ENCODE data around the gene DNAL1. TPM values are rescaled to one million over a fixed set of nuclear protein-coding genes. Genes with fewer than 3 reads are reported as not detected.

The DNAL1 gene
- total and polyA plus RNA-seq, 7 experiments from 2014 or later, result 3.6 to 8.4 (median 5.3) TPM

DNA sequence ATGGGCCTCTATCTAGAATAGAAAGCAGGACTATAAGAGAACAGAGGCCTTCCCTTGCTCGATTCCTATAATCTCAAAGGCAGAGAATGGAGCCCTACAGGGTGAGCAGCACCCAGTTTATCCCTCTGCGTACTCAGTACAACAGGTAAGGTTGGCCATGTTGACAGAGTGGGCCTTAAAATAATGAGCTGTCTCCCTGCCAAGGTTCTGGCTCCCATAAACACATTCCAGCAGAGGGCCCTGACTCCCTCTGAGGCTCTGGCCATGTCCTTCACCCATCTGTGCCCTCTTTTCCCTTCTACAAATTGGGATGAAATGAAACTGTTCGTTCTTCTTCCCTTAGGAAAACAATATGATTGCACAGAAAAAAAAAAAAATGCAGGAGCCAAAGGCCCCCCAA, 86.3 kb downstream of the DNAL1 start:
- POLR2A ChIA-PET, result interaction anchor here (0.6 to 4.7 kb wide), 3 partner anchors 10 to 28 kb away, joined by 4 to 31 read pairs (median 12); a partner anchor contains a TSS
- H3K27ac ChIP-seq (ENCODE audit: low read depth, low read length), result no peak overlapping the region

DNA sequence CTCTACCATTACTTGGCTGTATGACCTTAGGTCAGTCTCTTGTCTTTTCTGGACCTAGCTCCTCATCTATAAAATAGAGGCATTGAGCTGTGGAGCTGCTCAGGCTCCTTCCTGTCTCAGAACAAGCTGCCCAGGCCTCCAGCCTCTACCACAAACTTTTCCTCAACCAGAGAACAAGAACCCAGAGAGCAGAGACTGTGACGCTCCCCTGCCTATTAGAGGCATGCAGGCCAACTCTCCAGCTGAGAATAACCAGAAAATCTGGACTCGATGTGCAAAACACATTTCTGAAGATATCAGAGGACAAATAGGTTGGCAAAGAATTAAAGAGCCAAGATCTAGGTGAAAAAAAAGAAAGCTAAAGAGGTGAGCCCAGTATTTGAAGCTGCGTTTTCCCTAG, 87.2 kb downstream of the DNAL1 start:
- ATAC-seq, result no peak

More for the DNA sequence above, 86.3 kb downstream of the DNAL1 start:
- H3K9me3 ChIP-seq (ENCODE audit: control insufficient read depth in 2 of 3, low read length in 3 of 3), result no peaks in the 10 kb centered on the region
- Mint-ChIP-seq H3K4me3 (no peak overlapping the region), H3K4me1 (peaks cover 5 to 47% (median 18%) of the 10 kb centered on the region in 7 donors), H3K9me3 (no peaks in the 10 kb centered on the region), H3K27me3 (no peaks in the 10 kb centered on the region), H3K36me3 (peaks cover 0 to 25% (median 10%) of the 10 kb centered on the region in 5 donors), H3K27ac (peak overlapping the region in 2 of 9 donors; percentile 14 to 68)
- ATAC-seq (no peak), DNase-seq (no peak)
- peaks cover 0 to 12% of the 10 kb centered on the region in 2 donors for H3K4me1 ChIP-seq (ENCODE audit: control insufficient read depth in 2 of 2, insufficient read depth in 2 of 2, low read length in 2 of 2)
- H3K36me3 ChIP-seq (ENCODE audit: control insufficient read depth in 2 of 3, insufficient read depth in 3 of 3, low read length in 3 of 3), result peaks cover 11 to 69% (median 24%) of the 10 kb centered on the region in 3 experiments
- intact Hi-C loops (cut with micrococcal nuclease), result no loop called here
- H3K27me3 ChIP-seq (ENCODE audit: control insufficient read depth in 2 of 2, insufficient read depth in 2 of 2, low read length in 2 of 2), result no peaks in the 10 kb centered on the region
- no peak overlapping the region for H3K4me3 ChIP-seq (ENCODE audit: low read length)
- CTCF ChIA-PET, result interaction anchor here (0.6 to 7.6 kb wide), 7 partner anchors 12 to 159 kb away, joined by 3 to 100 read pairs (median 7); a partner anchor contains a TSS

DNA sequence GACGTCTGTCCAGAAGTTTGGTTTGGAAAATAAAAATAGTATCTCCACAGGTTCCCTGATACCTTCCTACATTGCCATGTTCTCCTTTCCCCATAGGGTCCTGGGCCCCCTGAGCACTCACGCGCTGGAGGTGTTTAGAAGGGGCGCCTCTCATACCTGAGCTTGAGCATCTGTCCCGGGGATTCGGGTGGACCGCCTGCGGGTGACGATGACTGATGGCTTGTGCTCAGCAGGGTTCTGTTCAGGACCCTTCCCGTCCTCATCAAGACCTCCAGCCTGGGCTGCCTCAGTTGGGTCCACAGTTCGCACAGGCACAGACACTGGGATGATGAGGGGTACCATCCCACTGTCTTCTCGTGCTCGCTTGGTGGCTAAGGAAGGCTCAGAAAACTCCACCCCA, 92.1 kb downstream of the DNAL1 start:
- H3K9me3 Mint-ChIP-seq, result no peaks in the 10 kb centered on the region
- Histone ChIP-seq H3K4me3 (ENCODE audit: low read length) (no peak overlapping the region), H3K4me1 (ENCODE audit: control insufficient read depth in 2 of 2, insufficient read depth in 2 of 2, low read length in 2 of 2) (peaks cover 20 to 23% of the 10 kb centered on the region in 2 donors), H3K27me3 (ENCODE audit: control insufficient read depth in 2 of 2, insufficient read depth in 2 of 2, low read length in 2 of 2) (no peaks in the 10 kb centered on the region), H3K36me3 (ENCODE audit: control insufficient read depth in 2 of 3, insufficient read depth in 3 of 3, low read length in 3 of 3) (peaks cover 7 to 62% (median 10%) of the 10 kb centered on the region in 3 experiments), H3K9me3 (ENCODE audit: control insufficient read depth in 2 of 3, low read length in 3 of 3) (no peaks in the 10 kb centered on the region), H3K27ac (ENCODE audit: low read depth, low read length) (peak overlapping the region; percentile 24)
- ATAC-seq, result no peak
- CTCF ChIA-PET, result interaction anchor here (1.0 to 1.7 kb wide), 2 partner anchors 8 to 9 kb away, joined by 3 to 4 read pairs; no protein-coding TSS in a partner anchor
- peaks cover 11 to 42% (median 29%) of the 10 kb centered on the region in 7 donors for H3K4me1 Mint-ChIP-seq
- no peak overlapping the region for H3K4me3 Mint-ChIP-seq
- no peak for DNase-seq
- no peaks in the 10 kb centered on the region for H3K27me3 Mint-ChIP-seq
- peak overlapping the region in 4 of 9 donors; percentile 38 to 76 (median 46) for H3K27ac Mint-ChIP-seq
- peaks cover 0 to 23% (median 8%) of the 10 kb centered on the region in 5 donors for H3K36me3 Mint-ChIP-seq
- POLR2A ChIA-PET, result interaction anchor here (12.6 kb wide), 1 partner anchor 20 kb away, joined by 267 read pairs; a partner anchor contains a TSS
- intact Hi-C loops (cut with micrococcal nuclease), result no loop called here

More for the DNA sequence above, 87.2 kb downstream of the DNAL1 start:
- H3K27ac ChIP-seq (ENCODE audit: low read depth, low read length), result no peak overlapping the region
- H3K36me3 ChIP-seq (ENCODE audit: control insufficient read depth in 2 of 3, insufficient read depth in 3 of 3, low read length in 3 of 3), result peaks cover 11 to 68% (median 15%) of the 10 kb centered on the region in 3 experiments
- Mint-ChIP-seq H3K36me3 (peaks cover 0 to 29% (median 10%) of the 10 kb centered on the region in 5 donors), H3K4me3 (no peak overlapping the region), H3K27ac (peak overlapping the region in 8 of 9 donors; percentile 0 to 81 (median 40)), H3K4me1 (peaks cover 8 to 47% (median 18%) of the 10 kb centered on the region in 7 donors), H3K27me3 (no peaks in the 10 kb centered on the region), H3K9me3 (no peaks in the 10 kb centered on the region)
- H3K27me3 ChIP-seq (ENCODE audit: control insufficient read depth in 2 of 2, insufficient read depth in 2 of 2, low read length in 2 of 2), result no peaks in the 10 kb centered on the region
- ChIA-PET POLR2A (interaction anchor here (0.6 to 4.7 kb wide), 4 partner anchors 9 to 58 kb away, joined by 3 to 31 read pairs (median 8); a partner anchor contains a TSS), CTCF (interaction anchor here (0.7 to 7.6 kb wide), 8 partner anchors 11 to 158 kb away, joined by 4 to 100 read pairs (median 6); no protein-coding TSS in a partner anchor)
- peaks cover 0 to 12% of the 10 kb centered on the region in 2 donors for H3K4me1 ChIP-seq (ENCODE audit: control insufficient read depth in 2 of 2, insufficient read depth in 2 of 2, low read length in 2 of 2)
- intact Hi-C loops (cut with micrococcal nuclease), result no loop called here
- no peak for DNase-seq
- no peak overlapping the region for H3K4me3 ChIP-seq (ENCODE audit: low read length)
- H3K9me3 ChIP-seq (ENCODE audit: control insufficient read depth in 2 of 3, low read length in 3 of 3), result no peaks in the 10 kb centered on the region

GRCh38 chr14:73738518-73739173, 93.9 kb downstream of the DNAL1 start:
- no peak for ATAC-seq
- H3K27me3 Mint-ChIP-seq, result no peaks in the 10 kb centered on the region
- peaks cover 25 to 52% (median 43%) of the 10 kb centered on the region in 7 donors for H3K4me1 Mint-ChIP-seq

DNA sequence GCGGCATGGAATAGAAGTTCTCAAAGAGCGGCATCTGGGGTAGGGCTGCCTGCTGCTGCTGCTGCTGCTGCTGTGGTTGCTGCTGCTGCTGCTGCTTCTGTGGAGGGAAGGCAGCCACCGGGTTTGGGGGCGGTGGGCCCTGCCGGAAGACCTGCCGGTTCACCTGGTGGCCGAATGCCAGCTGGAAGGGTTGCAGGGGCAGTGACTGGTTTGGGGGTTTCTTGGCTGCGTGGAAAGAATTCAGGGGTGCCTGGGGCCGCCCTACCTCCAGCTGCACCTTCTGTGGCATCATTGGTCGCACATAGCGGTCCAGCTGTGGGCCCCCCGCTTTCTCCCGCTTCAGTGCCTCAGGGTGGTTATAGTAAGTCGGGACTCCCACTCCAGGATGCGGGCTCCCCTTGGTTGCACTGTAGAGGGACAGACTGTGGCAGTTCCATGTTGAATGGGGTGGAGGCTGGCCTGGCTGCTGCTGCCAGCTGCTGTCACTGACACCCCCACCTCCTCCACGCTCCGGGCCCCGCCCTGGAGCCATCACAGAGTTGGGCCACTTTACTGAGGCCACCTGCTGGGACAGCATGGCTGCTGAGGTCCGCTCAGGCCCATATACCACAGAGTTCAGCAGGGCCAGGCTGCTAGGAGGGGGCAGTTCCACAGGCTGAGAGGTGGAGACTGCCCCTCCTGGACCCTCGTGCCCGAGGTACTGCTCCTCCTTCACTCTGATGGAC, 94.5 kb downstream of the DNAL1 start:
- Mint-ChIP-seq H3K4me3 (peak overlapping the region in 2 of 10 donors; percentile 6 to 92), H3K4me1 (peaks cover 32 to 59% (median 50%) of the 10 kb centered on the region in 7 donors)
- no peak for ATAC-seq

More at GRCh38 chr14:73738518-73739173, 93.9 kb downstream of the DNAL1 start:
- no peak for DNase-seq
- H3K4me1 ChIP-seq (ENCODE audit: control insufficient read depth in 2 of 2, insufficient read depth in 2 of 2, low read length in 2 of 2), result peaks cover 38 to 41% of the 10 kb centered on the region in 2 donors
- CTCF ChIA-PET, result interaction anchor here (1.5 to 1.7 kb wide), 2 partner anchors 10 to 11 kb away, joined by 3 to 4 read pairs; no protein-coding TSS in a partner anchor
- no peaks in the 10 kb centered on the region for H3K27me3 ChIP-seq (ENCODE audit: control insufficient read depth in 2 of 2, insufficient read depth in 2 of 2, low read length in 2 of 2)
- Mint-ChIP-seq H3K27ac (peak overlapping the region in 4 of 9 donors; percentile 9 to 62 (median 51)), H3K4me3 (no peak overlapping the region), H3K9me3 (no peaks in the 10 kb centered on the region), H3K36me3 (peaks cover 0 to 23% (median 8%) of the 10 kb centered on the region in 5 donors)
- H3K9me3 ChIP-seq (ENCODE audit: control insufficient read depth in 2 of 3, low read length in 3 of 3), result no peaks in the 10 kb centered on the region
- peaks cover 7 to 53% (median 10%) of the 10 kb centered on the region in 3 experiments for H3K36me3 ChIP-seq (ENCODE audit: control insufficient read depth in 2 of 3, insufficient read depth in 3 of 3, low read length in 3 of 3)
- H3K4me3 ChIP-seq (ENCODE audit: low read length), result no peak overlapping the region
- intact Hi-C loops (cut with micrococcal nuclease), result no loop called here
- H3K27ac ChIP-seq (ENCODE audit: low read depth, low read length), result no peak overlapping the region
- POLR2A ChIA-PET, result interaction anchor here (0.7 to 12.6 kb wide), 4 partner anchors 18 to 82 kb away, joined by 3 to 267 read pairs (median 4); a partner anchor contains a TSS

More for the DNA sequence above, 94.5 kb downstream of the DNAL1 start:
- H3K27ac ChIP-seq (ENCODE audit: low read depth, low read length), result peak overlapping the region; percentile 72
- H3K9me3 ChIP-seq (ENCODE audit: control insufficient read depth in 2 of 3, low read length in 3 of 3), result no peaks in the 10 kb centered on the region
- Mint-ChIP-seq H3K27me3 (no peaks in the 10 kb centered on the region), H3K27ac (peak overlapping the region in 5 of 9 donors; percentile 54 to 99 (median 92)), H3K36me3 (peaks cover 0 to 22% (median 8%) of the 10 kb centered on the region in 5 donors), H3K9me3 (no peaks in the 10 kb centered on the region)
- peaks cover 7 to 50% (median 10%) of the 10 kb centered on the region in 3 experiments for H3K36me3 ChIP-seq (ENCODE audit: control insufficient read depth in 2 of 3, insufficient read depth in 3 of 3, low read length in 3 of 3)
- intact Hi-C loops (cut with micrococcal nuclease), result no loop called here
- H3K4me3 ChIP-seq (ENCODE audit: low read length), result no peak overlapping the region
- CTCF ChIA-PET, result interaction anchor here (1.1 to 6.9 kb wide), 4 partner anchors 10 to 81 kb away, joined by 3 to 56 read pairs (median 21); a partner anchor contains a TSS
- no peak for DNase-seq
- peaks cover 45 to 48% of the 10 kb centered on the region in 2 donors for H3K4me1 ChIP-seq (ENCODE audit: control insufficient read depth in 2 of 2, insufficient read depth in 2 of 2, low read length in 2 of 2)
- H3K27me3 ChIP-seq (ENCODE audit: control insufficient read depth in 2 of 2, insufficient read depth in 2 of 2, low read length in 2 of 2), result no peaks in the 10 kb centered on the region
- POLR2A ChIA-PET, result interaction anchor here (0.7 to 12.6 kb wide), 3 partner anchors 18 to 82 kb away, joined by 3 to 267 read pairs (median 4); a partner anchor contains a TSS

All from naive thymus-derived CD4-positive, alpha-beta T cell (primary cell).